ENCODE measurements around the gene GABPA.

Gene GABPA

GRCh38 chr21:25756190-25756932 lies 21.6 kb downstream of the GABPA start:
- Histone ChIP-seq H4K91ac (ENCODE audit: low read length) (no peak overlapping the region), H3K23ac (ENCODE audit: low read length in 2 of 2) (no peak overlapping the region), H3K9ac (ENCODE audit: low read length) (no peak overlapping the region), H4K8ac (ENCODE audit: low read length) (no peak overlapping the region), H3K14ac (ENCODE audit: low read length in 2 of 2) (no peak overlapping the region), H2BK5ac (ENCODE audit: low read depth, low read length, poor library complexity, severe bottlenecking) (no peak overlapping the region), H2AFZ (ENCODE audit: low read depth, low read length) (no peak overlapping the region), H2AK5ac (ENCODE audit: low read length, severe bottlenecking) (no peak overlapping the region), H3K4me1 (ENCODE audit: control insufficient read depth, insufficient read depth, low read depth, low read length) (no peaks in the 10 kb centered on the region), H3K4me3 (ENCODE audit: insufficient read depth in 1 of 2, low read depth in 1 of 2, low read length in 2 of 2) (no peak overlapping the region), H2BK15ac (ENCODE audit: low read depth, poor library complexity, severe bottlenecking) (no peak overlapping the region), H2BK120ac (ENCODE audit: low read depth, low read length) (no peak overlapping the region), H2BK12ac (ENCODE audit: low read length in 2 of 2) (no peak overlapping the region), H3K9me3 (ENCODE audit: control insufficient read depth, low read length) (no peaks in the 10 kb centered on the region), H3K4ac (ENCODE audit: low read depth in 1 of 2, low read length in 2 of 2) (no peak overlapping the region), H3K18ac (ENCODE audit: low read depth in 1 of 2, low read length in 2 of 2) (no peak overlapping the region), H3K36me3 (ENCODE audit: control insufficient read depth in 1 of 2, insufficient read depth in 2 of 2, low read depth in 1 of 2, low read length in 2 of 2) (peaks cover 0 to 52% of the 10 kb centered on the region in 2 experiments), H3K27me3 (ENCODE audit: control insufficient read depth in 1 of 2, insufficient read depth in 1 of 2, low read length in 2 of 2) (no peaks in the 10 kb centered on the region), H3K4me2 (ENCODE audit: low read length, poor library complexity, severe bottlenecking) (no peak overlapping the region), H3K79me1 (replicated peaks; ENCODE audit: low read length, poor library complexity, severe bottlenecking) (peaks cover 10% of the 10 kb centered on the region), H3K27ac (ENCODE audit: low read length, poor library complexity, severe bottlenecking) (no peak overlapping the region)
- DNase-seq, result no peak
- 95% methylated on average over 5 of the region's 6 CpGs for WGBS

- Histone ChIP-seq H2AK5ac (ENCODE audit: low read length, severe bottlenecking) (no peak overlapping the region), H2BK12ac (ENCODE audit: low read length in 2 of 2) (no peak overlapping the region), H2BK5ac (ENCODE audit: low read depth, low read length, poor library complexity, severe bottlenecking) (no peak overlapping the region), H3K27ac (ENCODE audit: low read length, poor library complexity, severe bottlenecking) (no peak overlapping the region), H4K8ac (ENCODE audit: low read length) (no peak overlapping the region), H3K4me2 (ENCODE audit: low read length, poor library complexity, severe bottlenecking) (no peak overlapping the region), H3K23ac (ENCODE audit: low read length in 2 of 2) (no peak overlapping the region), H3K79me1 (replicated peaks; ENCODE audit: low read length, poor library complexity, severe bottlenecking) (peaks cover 11% of the 10 kb centered on the region), H2BK120ac (ENCODE audit: low read depth, low read length) (no peak overlapping the region), H3K9ac (ENCODE audit: low read length) (no peak overlapping the region), H4K91ac (ENCODE audit: low read length) (no peak overlapping the region), H3K14ac (ENCODE audit: low read length in 2 of 2) (no peak overlapping the region), H3K4me1 (ENCODE audit: control insufficient read depth, insufficient read depth, low read depth, low read length) (no peaks in the 10 kb centered on the region), H3K4me3 (ENCODE audit: insufficient read depth in 1 of 2, low read depth in 1 of 2, low read length in 2 of 2) (no peak overlapping the region), H3K36me3 (ENCODE audit: control insufficient read depth in 1 of 2, insufficient read depth in 2 of 2, low read depth in 1 of 2, low read length in 2 of 2) (peaks cover 0 to 50% of the 10 kb centered on the region in 2 experiments), H3K18ac (ENCODE audit: low read depth in 1 of 2, low read length in 2 of 2) (no peak overlapping the region), H3K27me3 (ENCODE audit: control insufficient read depth in 1 of 2, insufficient read depth in 1 of 2, low read length in 2 of 2) (no peaks in the 10 kb centered on the region), H2BK15ac (ENCODE audit: low read depth, poor library complexity, severe bottlenecking) (no peak overlapping the region), H3K9me3 (ENCODE audit: control insufficient read depth, low read length) (no peaks in the 10 kb centered on the region), H2AFZ (ENCODE audit: low read depth, low read length) (no peak overlapping the region), H3K4ac (ENCODE audit: low read depth in 1 of 2, low read length in 2 of 2) (no peak overlapping the region)
- no peak for DNase-seq
Measured at GRCh38 chr21:25757531-25757930, 22.8 kb downstream of the GABPA start.

GRCh38 chr21:25759573-25759972 lies 24.8 kb downstream of the GABPA start:
- no peak overlapping the region for H2BK5ac ChIP-seq (ENCODE audit: low read depth, low read length, poor library complexity, severe bottlenecking)
- H3K14ac ChIP-seq (ENCODE audit: low read length in 2 of 2), result no peak overlapping the region
- no peak overlapping the region for H2BK12ac ChIP-seq (ENCODE audit: low read length in 2 of 2)
- H2BK120ac ChIP-seq (ENCODE audit: low read depth, low read length), result no peak overlapping the region
- H2AK5ac ChIP-seq (ENCODE audit: low read length, severe bottlenecking), result no peak overlapping the region
- no peak overlapping the region for H2AFZ ChIP-seq (ENCODE audit: low read depth, low read length)
- H3K4ac ChIP-seq (ENCODE audit: low read depth in 1 of 2, low read length in 2 of 2), result no peak overlapping the region
- no peaks in the 10 kb centered on the region for H3K9me3 ChIP-seq (ENCODE audit: control insufficient read depth, low read length)
- H2BK15ac ChIP-seq (ENCODE audit: low read depth, poor library complexity, severe bottlenecking), result no peak overlapping the region
- H3K18ac ChIP-seq (ENCODE audit: low read depth in 1 of 2, low read length in 2 of 2), result no peak overlapping the region
- H3K27ac ChIP-seq (ENCODE audit: low read length, poor library complexity, severe bottlenecking), result no peak overlapping the region
- H3K23ac ChIP-seq (ENCODE audit: low read length in 2 of 2), result no peak overlapping the region
- H3K9ac ChIP-seq (ENCODE audit: low read length), result no peak overlapping the region
- peaks cover 11% of the 10 kb centered on the region for H3K79me1 ChIP-seq (replicated peaks; ENCODE audit: low read length, poor library complexity, severe bottlenecking)
- peak; percentile 17 for DNase-seq
- H3K4me2 ChIP-seq (ENCODE audit: low read length, poor library complexity, severe bottlenecking), result no peak overlapping the region
- 71% methylated on average over 1 of the region's 1 CpG for WGBS
- no peak overlapping the region for H4K91ac ChIP-seq (ENCODE audit: low read length)
- no peaks in the 10 kb centered on the region for H3K4me1 ChIP-seq (ENCODE audit: control insufficient read depth, insufficient read depth, low read depth, low read length)
- no peak overlapping the region for H4K8ac ChIP-seq (ENCODE audit: low read length)
- no peak overlapping the region for H3K4me3 ChIP-seq (ENCODE audit: insufficient read depth in 1 of 2, low read depth in 1 of 2, low read length in 2 of 2)
- H3K27me3 ChIP-seq (ENCODE audit: control insufficient read depth in 1 of 2, insufficient read depth in 1 of 2, low read length in 2 of 2), result no peaks in the 10 kb centered on the region
- H3K36me3 ChIP-seq (ENCODE audit: control insufficient read depth in 1 of 2, insufficient read depth in 2 of 2, low read depth in 1 of 2, low read length in 2 of 2), result peaks cover 0 to 59% of the 10 kb centered on the region in 2 experiments

GRCh38 chr21:25760061-25760460 lies 25.3 kb downstream of the GABPA start:
- Histone ChIP-seq H3K9ac (ENCODE audit: low read length) (no peak overlapping the region), H4K8ac (ENCODE audit: low read length) (no peak overlapping the region), H3K4me1 (ENCODE audit: control insufficient read depth, insufficient read depth, low read depth, low read length) (no peaks in the 10 kb centered on the region), H3K27ac (ENCODE audit: low read length, poor library complexity, severe bottlenecking) (no peak overlapping the region), H3K18ac (ENCODE audit: low read depth in 1 of 2, low read length in 2 of 2) (no peak overlapping the region), H2AFZ (ENCODE audit: low read depth, low read length) (no peak overlapping the region), H3K36me3 (ENCODE audit: control insufficient read depth in 1 of 2, insufficient read depth in 2 of 2, low read depth in 1 of 2, low read length in 2 of 2) (peaks cover 0 to 63% of the 10 kb centered on the region in 2 experiments), H3K4me2 (ENCODE audit: low read length, poor library complexity, severe bottlenecking) (no peak overlapping the region), H3K9me3 (ENCODE audit: control insufficient read depth, low read length) (no peaks in the 10 kb centered on the region), H2BK15ac (ENCODE audit: low read depth, poor library complexity, severe bottlenecking) (no peak overlapping the region), H3K79me1 (replicated peaks; ENCODE audit: low read length, poor library complexity, severe bottlenecking) (peaks cover 11% of the 10 kb centered on the region), H2AK5ac (ENCODE audit: low read length, severe bottlenecking) (no peak overlapping the region), H3K14ac (ENCODE audit: low read length in 2 of 2) (no peak overlapping the region), H3K27me3 (ENCODE audit: control insufficient read depth in 1 of 2, insufficient read depth in 1 of 2, low read length in 2 of 2) (no peaks in the 10 kb centered on the region), H3K4ac (ENCODE audit: low read depth in 1 of 2, low read length in 2 of 2) (no peak overlapping the region), H3K4me3 (ENCODE audit: insufficient read depth in 1 of 2, low read depth in 1 of 2, low read length in 2 of 2) (no peak overlapping the region), H4K91ac (ENCODE audit: low read length) (no peak overlapping the region), H2BK5ac (ENCODE audit: low read depth, low read length, poor library complexity, severe bottlenecking) (no peak overlapping the region), H3K23ac (ENCODE audit: low read length in 2 of 2) (no peak overlapping the region), H2BK120ac (ENCODE audit: low read depth, low read length) (no peak overlapping the region), H2BK12ac (ENCODE audit: low read length in 2 of 2) (no peak overlapping the region)
- 98% methylated on average over 3 of the region's 3 CpGs for WGBS
- DNase-seq, result no peak

Measured in mesenchymal stem cell (in vitro differentiated cells and primary cell).